Measurements from ENCODE around the gene TSHR. TPM values are rescaled to one million over a fixed set of nuclear protein-coding genes. Genes with fewer than 3 reads are reported as not detected.

The TSHR gene
- total and polyA plus RNA-seq, 2 of the 13 experiments (the other 11 are each of a cell fraction or from before 2014, with no cell fraction given): not detected

DNA sequence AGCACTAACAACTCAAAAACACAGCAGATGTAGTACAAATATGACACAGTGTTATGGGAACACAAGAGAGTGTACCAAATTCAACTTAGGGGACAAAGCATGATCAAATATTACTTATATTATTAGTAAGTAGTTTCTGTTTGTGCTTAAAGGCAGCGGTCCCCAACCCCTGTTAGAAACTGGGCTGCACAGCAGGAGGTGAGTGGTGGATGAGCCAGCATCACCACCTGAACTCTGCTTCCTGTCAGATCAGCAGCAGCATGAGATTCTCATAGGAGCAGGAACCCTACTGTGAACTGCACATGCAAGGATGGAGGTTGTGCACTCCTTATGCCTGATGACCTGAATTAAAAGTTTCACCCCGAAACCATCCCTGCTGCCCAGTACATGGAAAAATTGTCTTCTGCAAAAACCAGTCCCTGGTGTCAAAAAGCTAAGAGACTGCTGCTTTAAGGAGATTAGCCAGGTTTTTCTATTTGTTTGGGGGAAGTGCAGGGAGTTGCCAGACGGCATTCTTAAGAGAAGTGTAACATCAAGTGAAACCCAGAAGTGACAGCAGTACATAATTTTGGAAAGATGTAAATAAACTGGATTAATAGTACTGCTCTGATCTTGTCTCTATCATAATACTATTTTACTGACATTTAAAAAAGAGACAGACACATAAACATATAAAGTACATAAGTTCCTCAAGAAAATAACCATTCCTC lies 238.7 kb downstream of the TSHR start:
- CTCF ChIA-PET (ENCODE audit: low intra/inter-chr PET ratio, low total read pairs): no interaction called here
- ATAC-seq: no peak
- Histone ChIP-seq H2AFZ (ENCODE audit: low read length) (no peak overlapping the region), H3K36me3 (replicated peaks in 1 of 2; ENCODE audit: control insufficient read depth in 1 of 2, insufficient read depth in 2 of 2, low read length in 2 of 2) (peaks cover 7 to 53% of the 10 kb centered on the region in 2 experiments), H3K4me3 (replicated peaks in 1 of 3; ENCODE audit: insufficient read depth in 1 of 3, low read depth in 2 of 3, low read length in 3 of 3) (no peak overlapping the region), H4K20me1 (ENCODE audit: insufficient read depth, low read length) (no peaks in the 10 kb centered on the region), H3K4me1 (ENCODE audit: insufficient read depth, low read length) (no peaks in the 10 kb centered on the region), H3K4me2 (ENCODE audit: low read depth, low read length) (no peak overlapping the region), H3K27me3 (ENCODE audit: control insufficient read depth in 1 of 2, insufficient read depth in 2 of 2, low read length in 2 of 2) (no peaks in the 10 kb centered on the region), H3K9ac (ENCODE audit: insufficient read depth, low read depth, low read length) (no peak overlapping the region), H3K79me2 (ENCODE audit: insufficient read depth, low read length) (no peaks in the 10 kb centered on the region), H3K27ac (ENCODE audit: extremely low read length, insufficient read depth, low read length) (no peak overlapping the region), H3K9me3 (ENCODE audit: low read length) (no peaks in the 10 kb centered on the region)
- in situ Hi-C loops (cut with HindIII; ENCODE audit: extremely low pct_ligation_motif_present, low pct_unique_long_range_greater_than_20kb): no loop called here
- TF ChIP-seq ZNF496 (CRISPR knock-in tag; IDR thresholded peaks at IDR 0.05; ENCODE audit: insufficient replicate concordance): no peak
- TF ChIP-seq ZNF570 (CRISPR knock-in tag; IDR thresholded peaks at IDR 0.05; ENCODE audit: borderline replicate concordance): no peak
- TF ChIP-seq DNMT1 (CRISPR knock-in tag; IDR thresholded peaks at IDR 0.05): no peak
- TF ChIP-seq KLF13 (CRISPR knock-in tag; IDR thresholded peaks at IDR 0.05): no peak
- TF ChIP-seq TSC22D2 (CRISPR knock-in tag; IDR thresholded peaks at IDR 0.05; ENCODE audit: borderline replicate concordance): no peak
- no peak for TF ChIP-seq ZNF772 (CRISPR knock-in tag; IDR thresholded peaks at IDR 0.05)
- no peak for TF ChIP-seq KMT2A (CRISPR knock-in tag; IDR thresholded peaks at IDR 0.05)
- TF ChIP-seq BATF2 (CRISPR knock-in tag; IDR thresholded peaks at IDR 0.05): no peak
- TF ChIP-seq EHMT2 (IDR thresholded peaks at IDR 0.05; ENCODE audit: borderline replicate concordance, low read depth, low read length): no peak
- TF ChIP-seq RFX1 (IDR thresholded peaks at IDR 0.05): no peak
- no peak for TF ChIP-seq RFXAP (CRISPR knock-in tag; IDR thresholded peaks at IDR 0.05; ENCODE audit: borderline replicate concordance)
- TF ChIP-seq, protein P1, sequence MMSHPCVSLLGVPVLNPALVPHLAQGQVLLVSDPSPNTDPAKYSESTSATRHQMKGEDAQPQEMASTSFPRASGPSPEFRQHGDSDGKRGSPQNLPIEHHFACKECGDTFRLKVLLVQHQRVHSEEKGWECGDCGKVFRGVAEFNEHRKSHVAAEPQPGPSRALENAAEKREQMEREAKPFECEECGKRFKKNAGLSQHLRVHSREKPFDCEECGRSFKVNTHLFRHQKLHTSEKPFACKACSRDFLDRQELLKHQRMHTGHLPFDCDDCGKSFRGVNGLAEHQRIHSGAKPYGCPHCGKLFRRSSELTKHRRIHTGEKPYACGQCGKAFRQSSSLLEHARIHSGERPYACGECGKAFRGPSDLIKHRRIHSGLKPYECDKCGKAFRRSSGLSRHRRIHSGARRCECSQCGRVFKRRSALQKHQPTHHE (CRISPR knock-in tag; IDR thresholded peaks at IDR 0.05; ENCODE audit: borderline replicate concordance): no peak
- no peak for TF ChIP-seq NBN (conservative IDR thresholded peaks at IDR 0.05)
- TF ChIP-seq ASH2L (IDR thresholded peaks at IDR 0.05; ENCODE audit: insufficient read length, low read depth, low read length): no peak
- TF ChIP-seq ZNF224 (CRISPR knock-in tag; IDR thresholded peaks at IDR 0.05): no peak
- no peak for TF ChIP-seq HCFC1 (IDR thresholded peaks at IDR 0.05; ENCODE audit: low read depth, low read length)
- TF ChIP-seq GLI4 (CRISPR knock-in tag; IDR thresholded peaks at IDR 0.05; ENCODE audit: borderline replicate concordance): no peak
- TF ChIP-seq NFIC (IDR thresholded peaks at IDR 0.05; ENCODE audit: low read length): no peak
- no peak for TF ChIP-seq SMAD1 (CRISPR knock-in tag; IDR thresholded peaks at IDR 0.05; ENCODE audit: borderline replicate concordance, low read depth)
- TF ChIP-seq NCOA1 (CRISPR knock-in tag; IDR thresholded peaks at IDR 0.05): no peak
- 99% methylated on average over 3 of the region's 3 CpGs for WGBS (ENCODE audit: low lambda C conversion rate)
- no peak for FAIRE-seq
- intact Hi-C loops (cut with micrococcal nuclease; ENCODE audit: unreplicated experiment): no loop called here
- BruUV-seq (replicated peaks): no TSS peak
- DNase-seq (ENCODE audit: low spot score): no peak
- POLR2A ChIA-PET: no interaction called here

Data from HepG2 (cell line).